Glutamatergic neuron (in vitro differentiated cells): Measurements from ENCODE around the gene SMYD4. TPM values are rescaled to one million over a fixed set of nuclear protein-coding genes. Genes with fewer than 3 reads are reported as not detected.

ENCODE experiments used
- DNase-seq: peaks from one replicate; pipeline ENCODE4 v3.0.0; 2022
- H3K27ac Mint-ChIP-seq: one replicate; pipeline ENCODE4 v1.8.0; 2020; ENCODE audit warnings: mild to moderate bottlenecking, mixed read lengths, inconsistent platforms; ENCODE audit not compliant: unreplicated experiment
- H3K27me3 Mint-ChIP-seq: one replicate; pipeline ENCODE4 v1.8.0; 2020; ENCODE audit warnings: mild to moderate bottlenecking, moderate library complexity, mixed read lengths, inconsistent platforms; ENCODE audit not compliant: unreplicated experiment
- H3K36me3 Mint-ChIP-seq: one replicate; pipeline ENCODE4 v1.8.0; 2020; ENCODE audit warnings: mild to moderate bottlenecking, mixed read lengths, inconsistent platforms; ENCODE audit not compliant: unreplicated experiment
- H3K4me1 Mint-ChIP-seq: one replicate; pipeline ENCODE4 v1.8.0; 2020; ENCODE audit warnings: mild to moderate bottlenecking, low read depth, mixed read lengths, inconsistent platforms; ENCODE audit not compliant: unreplicated experiment
- H3K4me3 Mint-ChIP-seq: one replicate; pipeline ENCODE4 v1.8.0; 2020; ENCODE audit warnings: mild to moderate bottlenecking, mixed read lengths, inconsistent platforms; ENCODE audit not compliant: unreplicated experiment
- H3K9me3 Mint-ChIP-seq: one replicate; pipeline ENCODE4 v1.8.0; 2020; ENCODE audit warnings: mild to moderate bottlenecking, moderate library complexity, mixed read lengths, inconsistent platforms; ENCODE audit not compliant: unreplicated experiment
- total RNA-seq: library from RNA; stranded (reverse); fragmentation: NEBNext Ultra II Directional; extraction: Animal tissue kit (Norgen Biotek cat#: 25700); gene quantifications from one replicate; pipeline ENCODE4 v1.2.1, GENCODE V29; 2021; ENCODE audit not compliant: unreplicated experiment
- TF ChIP-seq, protein P1 (sequence below): fragments of 200-600 bp; sonication (generic); IDR thresholded peaks from one replicate; pipeline ENCODE4 v1.5.0; 2021; ENCODE audit not compliant: partially characterized antibody, unreplicated experiment

Gene SMYD4
- total RNA-seq, 1 donor from 2014 or later = 11.4 TPM

GRCh38 chr17:1872254-1872653, 42.6 kb upstream of the SMYD4 start:
- no peak for DNase-seq
- H3K36me3 Mint-ChIP-seq = no peaks in the 10 kb centered on the region

DNA sequence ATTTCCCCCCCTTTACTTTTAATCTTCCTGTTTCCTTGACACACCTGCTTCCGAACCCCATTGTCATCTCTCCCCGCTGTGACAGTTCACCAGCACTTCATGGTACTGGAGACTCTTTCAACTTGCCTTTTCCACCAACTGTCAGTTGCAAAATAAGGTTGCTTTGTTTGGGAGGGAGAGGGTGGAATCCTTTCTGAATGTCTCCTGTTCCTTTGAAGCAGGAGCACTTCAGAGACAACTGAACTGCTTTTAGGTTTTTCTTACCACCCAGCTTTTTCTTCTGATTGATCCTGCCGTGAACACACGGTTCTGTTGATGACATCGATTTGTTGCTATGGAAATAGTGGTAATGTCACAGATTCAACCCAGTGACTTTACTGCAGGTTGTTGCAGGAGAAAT, 42.1 kb upstream of the SMYD4 start:
- Mint-ChIP-seq H3K36me3 (no peaks in the 10 kb centered on the region), H3K27me3 (no peaks in the 10 kb centered on the region), H3K27ac (no peak overlapping the region), H3K4me3 (no peak overlapping the region), H3K9me3 (peaks cover 1% of the 10 kb centered on the region), H3K4me1 (no peaks in the 10 kb centered on the region)
- TF ChIP-seq, protein P1, sequence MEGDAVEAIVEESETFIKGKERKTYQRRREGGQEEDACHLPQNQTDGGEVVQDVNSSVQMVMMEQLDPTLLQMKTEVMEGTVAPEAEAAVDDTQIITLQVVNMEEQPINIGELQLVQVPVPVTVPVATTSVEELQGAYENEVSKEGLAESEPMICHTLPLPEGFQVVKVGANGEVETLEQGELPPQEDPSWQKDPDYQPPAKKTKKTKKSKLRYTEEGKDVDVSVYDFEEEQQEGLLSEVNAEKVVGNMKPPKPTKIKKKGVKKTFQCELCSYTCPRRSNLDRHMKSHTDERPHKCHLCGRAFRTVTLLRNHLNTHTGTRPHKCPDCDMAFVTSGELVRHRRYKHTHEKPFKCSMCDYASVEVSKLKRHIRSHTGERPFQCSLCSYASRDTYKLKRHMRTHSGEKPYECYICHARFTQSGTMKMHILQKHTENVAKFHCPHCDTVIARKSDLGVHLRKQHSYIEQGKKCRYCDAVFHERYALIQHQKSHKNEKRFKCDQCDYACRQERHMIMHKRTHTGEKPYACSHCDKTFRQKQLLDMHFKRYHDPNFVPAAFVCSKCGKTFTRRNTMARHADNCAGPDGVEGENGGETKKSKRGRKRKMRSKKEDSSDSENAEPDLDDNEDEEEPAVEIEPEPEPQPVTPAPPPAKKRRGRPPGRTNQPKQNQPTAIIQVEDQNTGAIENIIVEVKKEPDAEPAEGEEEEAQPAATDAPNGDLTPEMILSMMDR = no peak
- DNase-seq = no peak

More at GRCh38 chr17:1872254-1872653, 42.6 kb upstream of the SMYD4 start:
- peaks cover 1% of the 10 kb centered on the region for H3K9me3 Mint-ChIP-seq
- TF ChIP-seq, protein P1 = no peak
- no peaks in the 10 kb centered on the region for H3K4me1 Mint-ChIP-seq
- no peak overlapping the region for H3K27ac Mint-ChIP-seq
- H3K4me3 Mint-ChIP-seq = no peak overlapping the region
- no peaks in the 10 kb centered on the region for H3K27me3 Mint-ChIP-seq

DNA sequence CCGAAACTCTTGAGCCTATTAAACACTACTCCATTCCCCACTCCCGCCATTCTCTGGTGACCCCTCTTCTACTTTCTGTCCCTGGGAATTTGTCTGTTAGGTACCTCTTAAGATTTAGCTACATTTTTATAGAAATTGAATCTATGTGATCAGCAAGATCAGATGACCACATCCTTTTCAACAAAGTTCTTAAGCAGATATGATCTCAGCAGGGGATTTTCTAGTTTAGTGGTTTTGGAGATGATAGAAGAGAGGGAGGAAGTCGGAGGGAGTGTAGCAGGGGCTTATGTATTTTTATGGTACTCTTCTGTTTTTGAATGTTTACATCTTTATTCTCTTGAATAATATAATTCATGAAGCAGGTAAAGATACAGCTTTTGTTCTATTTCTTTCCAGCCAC, 40.9 kb upstream of the SMYD4 start:
- Mint-ChIP-seq H3K36me3 (no peaks in the 10 kb centered on the region), H3K27me3 (no peaks in the 10 kb centered on the region), H3K4me1 (no peaks in the 10 kb centered on the region), H3K4me3 (no peak overlapping the region), H3K27ac (no peak overlapping the region), H3K9me3 (peaks cover 1% of the 10 kb centered on the region)
- no peak for DNase-seq
- TF ChIP-seq, protein P1 = no peak

DNA sequence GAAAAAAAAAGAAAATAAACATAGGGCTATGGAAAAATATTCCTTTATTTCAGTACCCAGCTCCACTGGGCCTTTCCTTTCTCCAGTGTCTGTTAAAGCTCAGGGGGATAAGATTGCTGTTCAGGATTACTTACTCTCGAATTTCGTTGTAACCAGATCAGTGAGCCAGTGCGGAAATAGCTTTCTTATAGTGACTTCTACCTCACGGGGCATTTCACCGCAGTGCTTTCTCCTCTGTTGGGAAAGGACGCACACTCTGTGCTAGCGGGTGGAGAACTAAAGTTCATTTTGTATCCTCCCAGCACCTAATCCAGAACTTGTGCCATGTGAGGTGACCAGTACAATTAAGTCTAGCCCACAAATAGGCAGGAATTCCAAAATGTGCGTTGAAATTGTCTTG, 38.4 kb upstream of the SMYD4 start:
- DNase-seq = no peak
- H3K9me3 Mint-ChIP-seq = no peaks in the 10 kb centered on the region
- no peaks in the 10 kb centered on the region for H3K4me1 Mint-ChIP-seq
- H3K36me3 Mint-ChIP-seq = no peaks in the 10 kb centered on the region
- no peak overlapping the region for H3K27ac Mint-ChIP-seq
- H3K4me3 Mint-ChIP-seq = no peak overlapping the region
- TF ChIP-seq, protein P1 = no peak
- H3K27me3 Mint-ChIP-seq = no peaks in the 10 kb centered on the region

GRCh38 chr17:1867307-1867706, 37.6 kb upstream of the SMYD4 start:
- TF ChIP-seq, protein P1 = no peak
- H3K36me3 Mint-ChIP-seq = no peaks in the 10 kb centered on the region

More at GRCh38 chr17:1867307-1867706, 37.6 kb upstream of the SMYD4 start:
- H3K27ac Mint-ChIP-seq = no peak overlapping the region
- H3K4me1 Mint-ChIP-seq = no peaks in the 10 kb centered on the region
- no peak overlapping the region for H3K4me3 Mint-ChIP-seq
- H3K27me3 Mint-ChIP-seq = no peaks in the 10 kb centered on the region
- DNase-seq = no peak
- H3K9me3 Mint-ChIP-seq = no peaks in the 10 kb centered on the region
